GM23248 (cell line): Measurements from ENCODE around the gene ADGRD1.

Experiments
- EZH2 ChIP-seq: fragments of 200-600 bp; sonication (generic); IDR thresholded peaks from 2 replicates; pipeline ENCODE4 v1.6.1; 2018; ENCODE audit warnings: antibody characterized with exemption, mild to moderate bottlenecking; ENCODE audit not compliant: insufficient read depth, poor library complexity, severe bottlenecking
- EZH2phosphoT487 ChIP-seq: fragments of 200-600 bp; sonication (generic); IDR thresholded peaks from 2 replicates; pipeline ENCODE4 v1.6.1; 2018; ENCODE audit warnings: antibody characterized with exemption, moderate library complexity, mild to moderate bottlenecking, low read depth; ENCODE audit not compliant: insufficient read depth

DNA sequence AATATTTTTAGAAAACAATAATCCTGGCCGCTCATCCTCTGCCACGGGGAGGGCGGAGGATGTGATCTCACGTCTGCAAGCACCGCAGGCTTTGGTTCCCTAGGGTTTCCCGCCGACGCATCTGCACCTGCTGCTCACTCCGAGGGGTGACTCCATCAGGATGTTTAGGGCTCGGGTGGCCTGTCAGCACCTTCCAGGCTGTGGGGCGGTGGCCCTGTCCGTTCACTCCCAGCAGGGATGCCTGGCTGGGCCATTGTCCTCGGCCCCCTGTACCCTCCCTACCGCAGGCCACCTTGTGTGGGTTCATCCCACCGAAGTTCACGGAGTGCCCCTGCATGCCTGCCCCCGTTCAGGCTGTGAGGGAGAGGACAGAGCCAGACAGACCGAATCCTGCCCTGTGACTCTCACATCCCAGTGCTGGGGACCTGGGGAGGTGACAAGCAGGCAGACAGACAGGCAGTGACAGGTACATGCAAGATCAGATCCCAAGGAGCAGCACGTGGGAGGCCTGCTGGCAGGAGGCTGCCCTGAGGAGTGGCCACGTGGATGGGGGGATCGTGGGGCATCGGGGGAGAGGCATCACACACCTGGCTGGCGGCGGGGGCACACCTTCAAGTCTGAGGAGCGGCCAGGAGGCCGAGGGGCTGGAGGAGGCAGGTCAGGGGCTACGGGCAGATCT is 112.6 kb downstream of the ADGRD1 start:
- TF ChIP-seq EZH2: no peak
- TF ChIP-seq EZH2phosphoT487: no peak
